Smooth muscle cell of the coronary artery (primary cell): Measurements from ENCODE around the gene TGM4. TPM values are rescaled to one million over a fixed set of nuclear protein-coding genes. Genes with fewer than 3 reads are reported as not detected.

Source experiments
- total RNA-seq: library from RNA; depleted of rRNA; stranded (reverse); fragments of >200 nt; gene quantifications from 2 replicates; pipeline ENCODE4 v1.2.3, GENCODE V29; 2014; ENCODE audit warnings: low replicate concordance

Gene TGM4
- 0.15 TPM in 1 of 2 replicates, not detected in the other for total RNA-seq

GRCh38 chr3:44874308-44874707, at the start of gene TGM4:
Gene TGM4 (plus strand): TSS chr3:44874608. CDS start chr3:44874679, 71 bp downstream.

DNA sequence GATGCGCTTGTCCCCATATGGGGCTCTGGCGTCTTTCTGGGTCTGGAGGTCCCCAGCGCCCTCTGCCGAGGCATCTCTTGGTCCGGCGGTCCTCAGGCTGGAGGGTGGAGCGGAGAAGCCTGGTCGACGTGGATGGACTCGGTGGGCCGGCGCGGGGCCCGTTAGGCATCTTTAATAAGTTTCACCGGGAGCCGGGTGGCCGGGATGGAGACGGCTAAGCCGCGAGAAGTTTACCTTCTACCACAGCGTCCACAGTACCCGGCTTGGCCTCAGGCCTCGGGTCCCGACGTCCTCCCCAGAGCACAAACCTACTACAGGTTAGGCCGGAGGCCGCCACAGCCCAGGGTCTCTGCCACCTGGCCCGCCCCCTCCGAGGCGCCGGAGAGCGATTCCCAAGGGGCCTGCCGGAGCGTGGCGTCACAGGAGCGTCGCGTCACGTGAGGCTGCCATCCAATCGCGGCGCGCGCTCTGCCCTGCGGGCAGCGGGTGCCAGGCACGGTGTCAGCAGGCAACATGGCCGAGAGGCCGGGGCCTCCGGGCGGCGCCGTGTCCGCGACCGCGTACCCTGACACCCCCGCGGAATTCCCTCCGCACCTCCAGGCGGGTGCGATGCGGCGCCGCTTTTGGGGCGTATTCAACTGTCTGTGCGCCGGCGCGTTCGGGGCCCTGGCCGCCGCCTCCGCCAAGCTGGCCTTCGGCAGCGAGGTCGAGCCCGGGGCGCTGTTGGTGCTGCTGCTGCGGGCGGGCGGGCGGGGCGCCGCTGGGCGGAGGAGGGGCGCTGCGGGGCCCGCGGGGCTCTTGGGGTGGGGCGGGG, 12.8 kb upstream of the TGM4 start, which contains the start of gene TMEM42:
Gene TMEM42 (plus strand): TSS at position 501 of the 814 bp plus-strand sequence. CDS start 13 bp downstream, at position 514.

Other genes with a start within 250 kb of the TGM4 start
- gene ZNF197, start 249.6 kb upstream of the TGM4 start, total RNA-seq, result 8.4 and 15.8 TPM in 2 replicates
- 3.4 and 10.6 TPM in 2 replicates for gene ZNF35, start 225.9 kb upstream of the TGM4 start, total RNA-seq
- 3.0 and 3.9 TPM in 2 replicates for gene ZNF502, start 161.9 kb upstream of the TGM4 start, total RNA-seq
- gene ZNF501, start 145.0 kb upstream of the TGM4 start, total RNA-seq, result 3.8 and 5.5 TPM in 2 replicates
- 9.4 and 14.4 TPM in 2 replicates for gene KIAA1143, start 113.0 kb upstream of the TGM4 start, total RNA-seq
- gene KIF15, start 112.8 kb upstream of the TGM4 start, total RNA-seq, result 0.70 and 3.5 TPM in 2 replicates
- gene TMEM42, start 12.7 kb upstream of the TGM4 start, total RNA-seq, result 13.8 and 19.5 TPM in 2 replicates
- gene ZDHHC3, start 101.6 kb downstream of the TGM4 start, total RNA-seq, result 46.6 and 60.0 TPM in 2 replicates
- 66.3 and 117 TPM in 2 replicates for gene EXOSC7, start 101.6 kb downstream of the TGM4 start, total RNA-seq
- 0.98 and 46.7 TPM in 2 replicates for gene CLEC3B, start 151.7 kb downstream of the TGM4 start, total RNA-seq